H1 (cell line): Measurements from ENCODE around the gene OR11L1. TPM values are rescaled to one million over a fixed set of nuclear protein-coding genes. Genes with fewer than 3 reads are reported as not detected.

Experiments
- CTCF ChIA-PET: fragments of 300-600 bp; sonication (Branson Sonifier 250); formaldehyde crosslinking; loops from one replicate; lab custom pipeline; 2021; ENCODE audit not compliant: partially characterized antibody; lab: Charles Lee
- POLR2A ChIA-PET: fragments of 300-600 bp; sonication (Branson Sonifier 250); formaldehyde crosslinking; loops from one replicate; lab custom pipeline; 2021; ENCODE audit warnings: inconsistent platforms; ENCODE audit not compliant: partially characterized antibody; lab: Charles Lee
- DNase-seq, 2 experiments: peaks; one replicate each; pipeline versions ENCODE4 v3.0.0 to v3.0.0-alpha.2; 2010 to 2022; ENCODE audit warnings: low spot score in 2 of 2, low read depth in 1 of 2, mixed read lengths in 1 of 2
- FAIRE-seq: peaks from 2 replicates; lab custom pipeline; 2011; peaks lifted over from hg19 to GRCh38; lab: Jason Lieb, UNC
- H2AFZ ChIP-seq: 2 replicates; pipeline ENCODE4 v1.8.1; 2012; ENCODE audit warnings: low read length, inconsistent platforms
- H2AK5ac ChIP-seq: 2 replicates; pipeline ENCODE4 v1.6.1; 2013; ENCODE audit warnings: low read depth, low read length
- H2BK120ac ChIP-seq: replicated peaks from 2 replicates; pipeline ENCODE3; 2013; ENCODE audit warnings: low read depth, low read length, inconsistent platforms
- H2BK12ac ChIP-seq: 2 replicates; pipeline ENCODE4 v1.6.1; 2013; ENCODE audit warnings: low read depth, low read length
- H2BK15ac ChIP-seq: 2 replicates; pipeline ENCODE4 v1.6.1; 2013; ENCODE audit warnings: low read length
- H2BK20ac ChIP-seq: 2 replicates; pipeline ENCODE4 v1.6.1; 2013; ENCODE audit warnings: low read length
- H2BK5ac ChIP-seq: 2 replicates; pipeline ENCODE4 v1.6.1; 2013; ENCODE audit warnings: low read depth, low read length
- H3K14ac ChIP-seq: 2 replicates; pipeline ENCODE4 v1.6.1; 2013; ENCODE audit warnings: inconsistent platforms; ENCODE audit not compliant: insufficient read length
- H3K18ac ChIP-seq: 2 replicates; pipeline ENCODE4 v1.6.1; 2013; ENCODE audit warnings: low read length; ENCODE audit errors: extremely low read depth
- H3K23ac ChIP-seq: 2 replicates; pipeline ENCODE4 v1.6.1; 2013; ENCODE audit warnings: inconsistent platforms; ENCODE audit not compliant: insufficient read length
- H3K23me2 ChIP-seq: 2 replicates; pipeline ENCODE4 v1.6.1; 2013; ENCODE audit warnings: low read depth, low read length
- H3K27ac ChIP-seq: 2 replicates; pipeline ENCODE4 v1.6.1; 2011; ENCODE audit warnings: low read depth, low read length, inconsistent platforms
- H3K27me3 ChIP-seq, 4 experiments: replicated peaks in 1 of 4; 1 replicate in 1 of 4; 2 replicates in 3 of 4; pipeline versions ENCODE4 v1.6.1 to v1.8.1; 2011 to 2013; ENCODE audit warnings: low read length in 3 of 4, mild to moderate bottlenecking in 3 of 4, inconsistent platforms in 2 of 4, mixed read lengths in 2 of 4, moderate library complexity in 1 of 4; ENCODE audit not compliant: control insufficient read depth in 3 of 4, insufficient read depth in 3 of 4; ENCODE audit errors: extremely low read depth in 1 of 4
- H3K36me3 ChIP-seq, 4 experiments: 2 replicates each; pipeline versions ENCODE4 v1.6.1 to v1.8.1; 2011 to 2013; ENCODE audit warnings: mild to moderate bottlenecking in 4 of 4, low read length in 3 of 4, moderate library complexity in 2 of 4, control low read depth in 1 of 4, inconsistent platforms in 1 of 4; ENCODE audit not compliant: insufficient read depth in 4 of 4, control insufficient read depth in 2 of 4
- H3K4ac ChIP-seq: replicated peaks from 2 replicates; pipeline ENCODE3; 2013; ENCODE audit warnings: low read length, low read depth, mixed read lengths, inconsistent platforms; ENCODE audit not compliant: insufficient read length
- H3K4me1 ChIP-seq, 4 experiments: replicated peaks in 1 of 4; 1 replicate in 1 of 4; 2 replicates in 3 of 4; pipeline versions ENCODE4 v1.6.1 to v1.8.1; 2011 to 2013; ENCODE audit warnings: low read length in 3 of 4, inconsistent platforms in 2 of 4, mixed read lengths in 1 of 4; ENCODE audit not compliant: insufficient read depth in 4 of 4, control insufficient read depth in 3 of 4
- H3K4me2 ChIP-seq, 2 experiments: 2 replicates each; pipeline versions ENCODE4 v1.6.1 to v1.8.1; 2011 to 2013; ENCODE audit warnings: low read depth in 2 of 2, low read length in 2 of 2, control low read depth in 1 of 2, inconsistent platforms in 1 of 2, mild to moderate bottlenecking in 1 of 2; ENCODE audit not compliant: insufficient read depth in 1 of 2
- H3K4me3 ChIP-seq, 4 experiments: fragments of 200-600, 300-600 bp in 1 of 4; sonication (generic), shearing (Covaris generic), sonication (Bioruptor Twin) in 1 of 4; 2 replicates each; pipeline versions ENCODE4 v1.5.1 to v1.8.1; 2011 to 2016; ENCODE audit warnings: low read length in 4 of 4, low read depth in 3 of 4, control low read depth in 2 of 4, inconsistent platforms in 2 of 4, mild to moderate bottlenecking in 2 of 4, mixed read lengths in 1 of 4, moderate library complexity in 1 of 4; ENCODE audit not compliant: insufficient read depth in 2 of 4; ENCODE audit errors: extremely low read depth in 1 of 4
- H3K56ac ChIP-seq: replicated peaks from 2 replicates; pipeline ENCODE3; 2013; ENCODE audit warnings: low read depth, mild to moderate bottlenecking, mixed read lengths, low read length, inconsistent platforms; ENCODE audit not compliant: insufficient read length
- H3K79me1 ChIP-seq: 2 replicates; pipeline ENCODE4 v1.6.1; 2013; ENCODE audit warnings: low read depth, low read length, control low read depth
- H3K79me2 ChIP-seq, 2 experiments: 2 replicates each; pipeline versions ENCODE4 v1.6.1 to v1.8.1; 2012 to 2013; ENCODE audit warnings: low read length in 2 of 2, mild to moderate bottlenecking in 2 of 2, inconsistent platforms in 1 of 2; ENCODE audit not compliant: insufficient read depth in 2 of 2, control insufficient read depth in 1 of 2
- H3K9ac ChIP-seq, 4 experiments: replicated peaks in 1 of 4; 1 replicate in 1 of 4; 2 replicates in 3 of 4; pipeline versions ENCODE4 v1.6.1 to v1.8.1; 2011 to 2013; ENCODE audit warnings: low read depth in 3 of 4, low read length in 3 of 4, control low read depth in 2 of 4, mild to moderate bottlenecking in 2 of 4, moderate library complexity in 2 of 4, inconsistent platforms in 1 of 4; ENCODE audit errors: extremely low read depth in 1 of 4
- H3K9me3 ChIP-seq, 2 experiments: 2 replicates each; pipeline versions ENCODE4 v1.6.1 to v1.8.1; 2012 to 2013; ENCODE audit warnings: mild to moderate bottlenecking in 2 of 2, moderate library complexity in 2 of 2, control low read depth in 1 of 2, inconsistent platforms in 1 of 2, low read depth in 1 of 2, low read length in 1 of 2, mixed read lengths in 1 of 2; ENCODE audit not compliant: insufficient read depth in 2 of 2
- H4K20me1 ChIP-seq, 2 experiments: replicated peaks in 1 of 2; 2 replicates each; pipeline versions ENCODE3 to v1.8.1; 2011 to 2013; ENCODE audit warnings: inconsistent platforms in 2 of 2, low read length in 2 of 2, mild to moderate bottlenecking in 1 of 2; ENCODE audit not compliant: insufficient read depth in 2 of 2, control insufficient read depth in 1 of 2
- H4K5ac ChIP-seq: 2 replicates; pipeline ENCODE4 v1.6.1; 2013; ENCODE audit warnings: low read length, low read depth, mixed read lengths, inconsistent platforms; ENCODE audit not compliant: insufficient read length
- H4K8ac ChIP-seq: 2 replicates; pipeline ENCODE4 v1.8.0; 2013; ENCODE audit warnings: mild to moderate bottlenecking, moderate library complexity, low read length, inconsistent platforms; ENCODE audit not compliant: insufficient read depth; ENCODE audit errors: extremely low read depth
- H4K91ac ChIP-seq: replicated peaks from 2 replicates; pipeline ENCODE3; 2013; ENCODE audit warnings: low read length, mixed read lengths, inconsistent platforms; ENCODE audit not compliant: insufficient read length
- ASH2L ChIP-seq: fragments of 200-600, 300-600 bp; sonication (generic); IDR thresholded peaks from one replicate; pipeline ENCODE4 v1.7.1; 2017; ENCODE audit warnings: low read length
- GABPA ChIP-seq: IDR thresholded peaks from 2 replicates; pipeline ENCODE4 v1.6.1; 2011; ENCODE audit warnings: mild to moderate bottlenecking, low read length, moderate library complexity, borderline replicate concordance; ENCODE audit not compliant: insufficient read depth
- GTF2F1 ChIP-seq: IDR thresholded peaks from 2 replicates; pipeline ENCODE4 v1.6.1; 2012; ENCODE audit warnings: low read depth, low read length, improper control_type of control experiment, borderline replicate concordance
- HDAC2 ChIP-seq, 2 experiments: fragments of 300-600 bp in 1 of 2; sonication (generic) in 1 of 2; IDR thresholded peaks; 2 replicates each; pipeline ENCODE4 v1.6.1; 2011 to 2012; ENCODE audit warnings: low read depth in 2 of 2, low read length in 2 of 2, mild to moderate bottlenecking in 2 of 2, moderate library complexity in 2 of 2, borderline replicate concordance in 1 of 2, inconsistent platforms in 1 of 2
- KDM5A ChIP-seq: fragments of 200-600 bp; IDR thresholded peaks from 2 replicates; pipeline ENCODE4 v1.7.1; 2012; ENCODE audit warnings: mild to moderate bottlenecking, low read length, inconsistent platforms, mixed read lengths
- MAFK ChIP-seq: IDR thresholded peaks from 2 replicates; pipeline ENCODE4 v1.6.1; 2012; ENCODE audit warnings: low read depth, mild to moderate bottlenecking, improper control_type of control experiment, low read length
- MAX ChIP-seq: IDR thresholded peaks from 2 replicates; pipeline ENCODE4 v1.6.1; 2012; ENCODE audit warnings: inconsistent platforms
- NRF1 ChIP-seq: IDR thresholded peaks from 2 replicates; pipeline ENCODE4 v1.6.1; 2011; ENCODE audit warnings: mild to moderate bottlenecking, low read depth, low read length, improper control_type of control experiment
- POLR2A ChIP-seq, 2 experiments: IDR thresholded peaks; 1 replicate in 1 of 2; 2 replicates in 1 of 2; pipeline ENCODE4 v1.6.1; 2011; ENCODE audit warnings: low read depth in 2 of 2, low read length in 2 of 2, mild to moderate bottlenecking in 2 of 2; ENCODE audit errors: control extremely low read depth in 1 of 2
- RFX5 ChIP-seq: IDR thresholded peaks from 2 replicates; pipeline ENCODE4 v1.6.1; 2011; ENCODE audit warnings: low read depth, low read length, improper control_type of control experiment, borderline replicate concordance
- SAP30 ChIP-seq: fragments of 300-600 bp; sonication (generic); IDR thresholded peaks from 2 replicates; pipeline ENCODE4 v1.7.1; 2012; ENCODE audit warnings: low read length, moderate library complexity, mild to moderate bottlenecking, inconsistent platforms; ENCODE audit not compliant: insufficient read depth, insufficient replicate concordance
- SIRT6 ChIP-seq: IDR thresholded peaks from one replicate; pipeline ENCODE4 v1.7.1; 2012; ENCODE audit warnings: low read length, inconsistent platforms
- TAF7 ChIP-seq: optimal IDR thresholded peaks from 2 replicates; pipeline ENCODE3; 2011; ENCODE audit warnings: low read depth, mild to moderate bottlenecking, inconsistent platforms, low read length, moderate library complexity, borderline replicate concordance
- TBP ChIP-seq: IDR thresholded peaks from 2 replicates; pipeline ENCODE4 v1.6.1; 2011; ENCODE audit warnings: low read depth, low read length, improper control_type of control experiment
- WGBS, 2 experiments: shearing (Covaris generic) in 1 of 2; methylation state at CpG; one replicate each; pipeline versions ENCODE4 v1.1.6 to v1.1.7; 2013 to 2015; ENCODE audit warnings: low lambda C conversion rate in 2 of 2, mixed read lengths in 2 of 2, inconsistent platforms in 1 of 2, low coverage in 1 of 2, missing lambda C conversion rate in 1 of 2; ENCODE audit not compliant: insufficient replicate concordance in 2 of 2, insufficient coverage in 1 of 2, insufficient read length in 1 of 2; ENCODE audit errors: extremely low coverage in 1 of 2, missing lambda C conversion rate in 1 of 2; 5-methylcytosine and 5-hydroxymethylcytosine counted together
- polyA plus RNA-seq, 7 experiments: library from polyadenylated mRNA; depleted of rRNA in 3 of 7; stranded (reverse) in 5 of 7; unstranded in 2 of 7; fragments of >200 nt in 5 of 7; fragments of 200-250 nt in 2 of 7; gene quantifications; 1 replicate in 5 of 7; 2 replicates in 1 of 7; 4 replicates in 1 of 7; pipeline versions ENCODE4 v1.2.1 to v1.2.3, GENCODE V29; 2011 to 2013; ENCODE audit warnings: missing spikeins in 2 of 7, mixed read lengths in 2 of 7
- total RNA-seq: library from RNA; stranded (reverse); fragmentation: NEBNext Ultra II Directional; extraction: Animal tissue kit (Norgen Biotek cat#: 25700); gene quantifications from 2 replicates; pipeline ENCODE4 v1.2.1, GENCODE V29; 2021

Gene OR11L1
- total and polyA plus RNA-seq, 2 of the 8 experiments (the other 6 are each of a cell fraction or from before 2014, with no cell fraction given): not detected

- WGBS, 2 experiments: 81% methylated on average over 12 of the region's 12 CpGs; no CpG with 5 or more reads in 1 of the 2 experiments
- H3K23me2 ChIP-seq: no peaks in the 10 kb centered on the region
- no peak overlapping the region for H3K4me3 ChIP-seq
- no peak for DNase-seq
- no peak overlapping the region for H3K9ac ChIP-seq
- no peaks in the 10 kb centered on the region for H3K27me3 ChIP-seq
- no peak overlapping the region for H4K8ac ChIP-seq
- no peak overlapping the region for H2AFZ ChIP-seq
- H3K79me1 ChIP-seq: no peaks in the 10 kb centered on the region
- H3K56ac ChIP-seq: no peak overlapping the region
- H3K23ac ChIP-seq: no peak overlapping the region
- H2BK15ac ChIP-seq: no peak overlapping the region
- no peak for FAIRE-seq
- H2BK5ac ChIP-seq: no peak overlapping the region
- no peak overlapping the region for H3K27ac ChIP-seq
- H3K18ac ChIP-seq: no peak overlapping the region
- H4K5ac ChIP-seq: no peak overlapping the region
- POLR2A ChIA-PET: no interaction called here
- no peak overlapping the region for H2AK5ac ChIP-seq
- H3K4me1 ChIP-seq: peaks cover 0 to 5% (median 0%) of the 10 kb centered on the region in 4 experiments; a peak in 1 of 7 replicates
- H3K4me2 ChIP-seq: peak overlapping the region in 1 of 2 experiments; percentile 31; a peak in 1 of 4 replicates
- no peak overlapping the region for H2BK120ac ChIP-seq
- H4K91ac ChIP-seq: no peak overlapping the region
- H3K79me2 ChIP-seq: no peaks in the 10 kb centered on the region
- no peak overlapping the region for H2BK20ac ChIP-seq
- no peaks in the 10 kb centered on the region for H3K36me3 ChIP-seq
- no peak overlapping the region for H2BK12ac ChIP-seq
- H3K14ac ChIP-seq: no peak overlapping the region
- CTCF ChIA-PET: no interaction called here
- no peaks in the 10 kb centered on the region for H4K20me1 ChIP-seq
- H3K4ac ChIP-seq: no peak overlapping the region
- peaks cover 57 to 86% of the 10 kb centered on the region in 2 experiments for H3K9me3 ChIP-seq
- TF ChIP-seq HDAC2 (IDR thresholded peaks at IDR 0.05; ENCODE audit: borderline replicate concordance in 1 of 2, low read depth in 2 of 2, low read length in 2 of 2): no peak
- TF ChIP-seq MAX: no peak
- no peak for TF ChIP-seq GTF2F1
- TF ChIP-seq TBP: no peak
- no peak for TF ChIP-seq SIRT6
- no peak for TF ChIP-seq GABPA
- no peak for TF ChIP-seq RFX5
- TF ChIP-seq ASH2L: no peak
- no peak for TF ChIP-seq POLR2A (IDR thresholded peaks at IDR 0.05; ENCODE audit: control extremely low read depth in 1 of 2, low read depth in 2 of 2, low read length in 2 of 2)
- TF ChIP-seq TAF7: no peak
- no peak for TF ChIP-seq NRF1
- no peak for TF ChIP-seq KDM5A
- no peak for TF ChIP-seq SAP30
- no peak for TF ChIP-seq MAFK
Measured at GRCh38 chr1:247845011-247845692, 3.5 kb upstream of the OR11L1 start.
